Esophagus muscularis mucosa (tissue), 4 donors: Measurements from ENCODE around the gene NLGN3.

Experiments used
- CTCF ChIP-seq, 3 experiments: fragments of 200-600 bp in 2 of 3; fragments of 450-650 bp in 1 of 3; sonication (generic) in 2 of 3; IDR thresholded peaks; one replicate each; pipeline ENCODE4 v1.5.1; 2017 to 2019; ENCODE audit warnings: antibody characterized with exemption in 3 of 3, mild to moderate bottlenecking in 2 of 3, moderate library complexity in 1 of 3
- EP300 ChIP-seq: sonication (generic); formaldehyde crosslinking; IDR thresholded peaks from one replicate; pipeline ENCODE4 v1.6.1; 2017; ENCODE audit warnings: antibody characterized with exemption
- POLR2A ChIP-seq: fragments of 450-650 bp; IDR thresholded peaks from one replicate; pipeline ENCODE4 v1.6.1; 2017; ENCODE audit warnings: antibody characterized with exemption, moderate library complexity, mild to moderate bottlenecking, low read depth

GRCh38 chrX:71160475-71160874, 15.8 kb downstream of the NLGN3 start:
- TF ChIP-seq CTCF (IDR thresholded peaks at IDR 0.05) (no peak), EP300 (no peak), POLR2A (no peak)
